Glomerular visceral epithelial cell (primary cell): ENCODE data around the gene COLQ.
"Not testable (repeated sequence)": the region's sequence is repeated elsewhere in the genome, so short reads cannot be mapped to it uniquely, and the experiment has no call there.

Source experiments
- DNase-seq: peaks from one replicate; pipeline ENCODE4 v3.0.0-alpha.2; 2016; ENCODE audit errors: extremely low spot score

Gene COLQ

DNA sequence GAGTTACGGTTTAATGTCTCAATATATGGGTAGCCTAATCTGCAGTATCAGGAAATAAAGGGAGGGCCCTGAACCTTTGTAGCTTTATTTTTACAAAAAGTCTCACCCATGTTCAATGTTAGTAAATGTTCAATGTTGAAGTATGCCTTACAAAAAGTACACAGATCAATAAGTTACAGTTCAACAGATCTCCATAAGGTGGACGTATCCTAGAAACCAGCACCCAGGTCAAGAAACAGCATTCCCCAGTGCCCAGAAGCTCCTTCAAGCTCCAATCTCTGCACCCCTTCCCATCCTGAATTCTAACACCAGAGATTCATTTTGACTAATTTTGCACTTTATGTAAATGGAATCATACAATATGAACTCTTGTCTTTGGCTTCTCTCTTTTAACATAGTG, 31.3 kb downstream of the COLQ start:
- no peak for DNase-seq

DNA sequence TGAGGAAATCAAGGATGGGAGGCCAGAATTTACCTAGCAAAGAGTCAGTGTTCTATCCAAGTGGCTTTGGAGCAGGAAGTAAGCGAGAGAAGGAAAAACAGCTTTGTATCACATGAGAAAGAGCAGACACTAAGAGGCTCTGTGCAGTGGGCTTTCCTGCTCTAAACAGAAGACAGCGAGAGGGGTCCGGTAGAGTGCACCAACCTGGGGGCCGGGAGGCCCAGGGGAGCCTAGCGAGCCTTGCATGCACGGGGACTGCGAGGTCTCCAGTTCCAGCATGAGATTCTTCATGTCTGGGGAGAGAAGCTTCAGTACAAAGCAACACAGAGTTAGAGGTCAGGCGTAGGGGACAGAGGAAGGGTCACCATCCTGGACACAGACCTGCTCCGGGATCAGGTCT, 33.5 kb downstream of the COLQ start:
- no peak for DNase-seq

DNA sequence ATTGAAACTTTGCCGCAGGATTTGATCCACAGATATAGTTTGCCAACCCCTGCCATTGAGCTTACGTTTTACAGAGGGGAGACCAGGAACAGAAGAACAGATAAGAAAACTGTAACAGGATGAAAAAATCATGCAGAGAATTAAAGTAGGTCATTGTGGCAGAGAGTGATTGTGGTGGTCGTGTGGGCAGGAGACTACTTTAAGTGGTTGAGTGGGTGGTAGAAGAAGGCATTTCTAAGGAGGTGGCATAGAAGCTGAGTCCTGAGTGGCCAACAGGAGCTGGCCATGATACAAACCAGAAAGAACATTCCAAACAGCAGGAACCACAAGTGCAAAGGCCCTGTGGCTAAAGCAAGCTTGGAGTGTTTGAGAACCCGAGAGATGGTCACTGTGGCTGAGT, 34.5 kb downstream of the COLQ start:
- no peak for DNase-seq

DNA sequence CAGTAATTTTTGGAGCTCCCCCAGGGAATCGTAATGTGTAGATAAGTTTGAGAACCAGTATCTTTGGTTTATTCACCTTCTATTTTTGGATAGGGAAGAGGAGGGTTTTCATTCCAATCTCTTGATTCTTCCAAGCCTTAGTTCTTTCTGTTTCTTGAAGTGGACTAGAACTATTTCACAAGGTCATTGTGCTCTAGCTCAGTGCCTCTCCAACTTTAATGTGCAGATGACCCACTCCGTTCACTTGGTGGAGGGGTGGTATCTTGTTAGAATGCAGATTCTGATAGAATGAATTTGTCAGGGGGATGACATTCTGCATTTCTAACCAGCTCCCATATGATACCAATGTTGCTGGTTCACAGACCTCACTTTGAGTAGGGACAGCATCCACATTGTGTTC, 35.5 kb downstream of the COLQ start:
- DNase-seq: no peak

DNA sequence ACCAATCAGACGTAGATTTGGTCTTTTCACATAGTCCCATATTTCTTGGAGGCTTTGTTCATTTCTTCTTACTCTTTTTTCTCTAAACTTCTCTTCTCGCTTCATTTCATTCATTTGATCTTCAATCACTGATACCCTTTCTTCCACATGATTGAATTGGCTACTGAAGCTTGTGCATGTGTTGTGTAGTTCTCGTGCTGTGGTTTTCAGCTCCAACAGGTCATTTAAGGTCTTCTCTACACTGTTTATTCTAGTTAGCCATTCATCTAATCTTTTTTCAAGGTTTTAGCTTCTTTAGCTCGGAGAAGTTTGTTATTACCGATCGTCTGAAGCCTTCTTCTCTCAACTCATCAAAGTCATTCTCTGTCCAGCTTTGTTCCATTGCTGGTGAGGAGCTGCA, 37.0 kb downstream of the COLQ start:
- not testable (repeated sequence) for DNase-seq

DNA sequence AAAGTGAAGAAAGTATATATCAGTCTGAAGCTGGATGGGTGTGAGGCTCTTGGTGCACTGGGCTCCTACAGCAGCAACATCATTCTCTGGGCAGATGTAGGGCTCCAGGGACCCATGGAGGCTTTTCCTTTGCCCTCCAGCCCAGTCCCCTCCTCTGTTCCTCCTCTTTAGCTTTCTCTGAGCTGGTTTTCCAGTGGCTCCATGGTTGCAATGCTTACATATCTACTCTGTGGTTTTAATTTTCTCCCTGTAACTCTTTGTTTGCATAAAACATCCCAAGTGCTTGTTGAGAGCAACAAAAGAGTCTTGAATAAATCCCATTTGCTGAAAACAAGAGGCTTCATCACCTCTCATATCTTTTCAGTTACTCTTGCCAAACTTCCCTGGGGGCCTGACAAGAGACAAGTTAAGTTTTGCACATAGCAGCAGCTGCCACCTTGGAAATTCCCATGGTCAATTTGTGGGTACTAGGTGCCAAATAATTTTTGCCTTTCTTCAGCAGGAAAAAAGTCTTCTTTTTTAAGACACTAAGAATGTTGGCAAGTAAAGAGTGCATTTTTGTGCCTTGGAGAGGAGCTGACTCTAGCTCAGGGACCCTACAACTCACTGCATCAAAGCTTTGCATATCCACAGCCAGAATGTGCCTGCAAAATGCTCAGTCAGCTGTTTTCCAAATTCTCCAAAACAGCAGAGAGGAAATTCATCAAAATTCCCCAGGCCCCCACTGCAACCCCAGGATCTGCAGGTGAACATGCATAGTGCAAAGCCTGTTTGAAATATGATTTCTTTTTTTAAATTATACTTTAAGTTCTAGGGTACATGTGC, 41.9 kb downstream of the COLQ start:
- no peak for DNase-seq

DNA sequence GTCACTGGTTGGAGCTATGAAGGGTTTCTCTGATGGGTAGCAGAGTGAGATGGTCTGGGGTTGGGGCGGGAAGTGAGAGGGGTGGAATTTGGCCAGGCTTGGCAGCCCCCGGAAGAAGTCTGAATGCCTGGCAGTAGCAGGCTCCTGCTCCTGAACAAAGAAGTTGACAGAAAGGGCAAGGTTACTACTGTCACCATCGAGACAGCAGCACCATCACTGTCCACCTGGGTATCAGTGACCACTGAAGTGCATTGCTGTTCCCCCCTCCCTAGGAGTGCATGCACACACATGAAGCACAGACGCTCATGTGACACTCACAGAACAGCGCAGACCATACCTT, 42.9 kb downstream of the COLQ start:
- no peak for DNase-seq

DNA sequence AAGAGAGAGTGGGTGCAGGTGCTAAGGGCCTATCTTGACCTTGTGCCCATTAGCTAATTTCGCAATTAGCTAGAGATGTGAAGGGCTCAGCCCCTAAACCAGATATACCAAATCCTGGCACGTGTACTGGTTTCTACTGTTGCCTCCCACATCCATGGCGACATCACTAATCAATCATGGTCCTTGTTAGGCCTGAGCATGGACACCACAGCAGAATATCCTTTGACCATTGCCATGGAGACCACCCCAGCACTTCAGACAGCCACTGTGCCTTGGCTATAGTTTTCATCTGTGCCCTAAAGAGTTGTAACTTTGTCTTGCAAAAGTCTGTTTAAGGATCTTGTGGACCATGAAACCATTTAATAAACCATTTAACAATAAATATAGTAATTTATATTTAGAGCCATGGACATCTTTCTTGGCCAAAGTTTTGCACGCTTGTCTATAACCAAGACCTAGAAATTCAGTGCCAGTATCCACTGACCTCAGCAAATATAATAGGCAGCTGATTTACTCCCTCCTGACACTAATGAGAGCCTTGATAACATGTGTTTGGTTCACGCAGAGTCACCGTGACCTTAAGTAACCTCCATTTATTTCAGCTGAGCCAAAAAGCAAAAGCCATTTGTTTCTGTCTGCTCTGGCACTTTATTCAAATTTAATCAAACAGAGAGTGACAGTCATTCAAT, 43.4 kb downstream of the COLQ start:
- no peak for DNase-seq

DNA sequence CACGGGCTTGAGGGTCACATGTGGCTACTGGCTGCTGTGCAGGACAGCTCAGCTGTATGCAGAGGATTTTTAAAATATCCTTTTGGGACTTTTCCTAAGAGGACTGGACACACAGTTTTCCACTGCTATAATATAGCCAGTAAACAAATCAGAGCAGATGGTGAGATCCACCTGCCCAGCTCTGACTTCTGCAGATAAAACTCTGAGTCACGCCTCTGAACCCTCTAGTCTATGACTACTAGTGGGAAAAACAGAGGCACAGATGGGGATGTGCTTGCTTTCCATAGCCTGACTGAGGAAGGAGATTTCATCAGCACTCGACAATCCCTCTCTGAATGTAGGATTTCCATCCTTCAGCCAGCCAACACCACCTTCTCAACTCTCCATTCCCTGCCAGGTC, 45.1 kb downstream of the COLQ start:
- no peak for DNase-seq

DNA sequence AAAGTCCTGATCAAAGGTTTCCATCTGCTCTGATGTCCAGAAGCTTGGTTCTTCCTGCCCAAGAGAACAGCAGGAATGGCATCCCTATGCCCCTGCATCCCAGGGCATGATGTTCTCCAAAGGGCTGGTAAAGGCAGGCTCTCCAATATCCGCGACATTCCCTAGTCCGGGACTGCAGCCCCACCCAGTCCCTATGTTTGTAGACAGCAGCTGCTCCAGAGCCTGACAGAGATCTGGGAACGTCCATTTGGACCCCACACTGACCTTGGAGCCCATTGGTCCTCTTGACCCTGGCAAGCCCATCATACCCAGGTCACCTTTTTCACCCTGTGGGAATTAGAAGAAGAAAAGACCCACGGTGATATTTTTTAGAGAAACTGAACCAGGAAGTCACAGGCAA, 46.3 kb downstream of the COLQ start:
- no peak for DNase-seq

DNA sequence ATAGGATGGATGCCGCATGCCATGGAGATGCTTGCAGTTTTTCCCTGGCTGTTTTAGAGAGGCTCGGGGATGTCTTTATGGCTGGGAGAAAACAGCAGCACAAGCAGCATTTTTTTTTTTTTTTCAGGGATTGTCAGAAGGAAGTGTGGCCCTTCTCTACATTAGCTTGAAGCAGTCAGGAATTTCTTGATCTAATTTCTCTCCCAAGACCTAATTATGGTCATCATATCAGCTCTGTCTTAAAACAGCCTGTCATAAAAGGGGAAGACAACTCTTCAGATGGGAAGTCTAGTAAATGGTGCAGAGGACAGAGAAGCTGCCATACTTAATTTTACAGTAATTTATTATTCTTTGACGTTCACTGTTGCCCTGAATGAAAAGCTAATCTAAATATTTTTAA, 49.6 kb downstream of the COLQ start:
- no peak for DNase-seq

DNA sequence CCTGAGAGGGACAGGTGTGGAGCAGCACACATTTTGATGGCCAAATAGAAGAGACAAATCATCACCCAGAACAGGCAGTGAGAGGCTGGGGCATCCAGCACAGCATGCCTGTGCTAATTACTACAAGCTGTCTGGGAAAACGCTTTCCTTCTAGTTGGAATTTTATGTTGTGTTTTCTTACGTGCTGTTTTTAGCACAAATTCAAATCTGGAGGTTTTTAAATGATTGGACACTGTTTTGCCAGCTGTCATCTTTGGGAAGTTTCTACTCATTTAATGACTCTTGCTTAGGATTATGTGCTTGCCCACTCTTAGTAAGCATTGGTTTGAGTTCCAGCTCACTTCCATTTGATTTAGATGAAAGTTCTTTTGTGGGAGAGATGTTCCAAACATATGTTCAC, 50.7 kb downstream of the COLQ start:
- DNase-seq: no peak

DNA sequence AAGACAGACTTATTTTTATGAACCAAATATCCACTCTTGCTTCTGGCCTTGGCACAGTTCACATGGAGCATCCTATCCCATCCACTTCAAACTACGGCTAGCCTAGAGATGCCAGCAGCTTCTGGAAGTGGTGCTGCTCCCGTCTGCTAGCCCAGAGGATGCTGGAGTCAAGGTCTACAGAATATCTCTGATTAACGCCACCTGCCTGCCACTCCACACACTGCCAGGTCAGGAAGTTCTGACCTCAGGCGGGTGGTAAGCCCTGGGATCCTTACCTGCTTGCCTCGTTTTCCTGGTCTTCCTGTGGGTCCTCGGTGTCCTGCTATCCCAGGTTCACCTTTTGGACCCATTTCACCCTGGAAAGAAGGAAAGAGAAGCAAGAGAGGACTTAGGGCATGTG, 51.2 kb downstream of the COLQ start:
- no peak for DNase-seq

DNA sequence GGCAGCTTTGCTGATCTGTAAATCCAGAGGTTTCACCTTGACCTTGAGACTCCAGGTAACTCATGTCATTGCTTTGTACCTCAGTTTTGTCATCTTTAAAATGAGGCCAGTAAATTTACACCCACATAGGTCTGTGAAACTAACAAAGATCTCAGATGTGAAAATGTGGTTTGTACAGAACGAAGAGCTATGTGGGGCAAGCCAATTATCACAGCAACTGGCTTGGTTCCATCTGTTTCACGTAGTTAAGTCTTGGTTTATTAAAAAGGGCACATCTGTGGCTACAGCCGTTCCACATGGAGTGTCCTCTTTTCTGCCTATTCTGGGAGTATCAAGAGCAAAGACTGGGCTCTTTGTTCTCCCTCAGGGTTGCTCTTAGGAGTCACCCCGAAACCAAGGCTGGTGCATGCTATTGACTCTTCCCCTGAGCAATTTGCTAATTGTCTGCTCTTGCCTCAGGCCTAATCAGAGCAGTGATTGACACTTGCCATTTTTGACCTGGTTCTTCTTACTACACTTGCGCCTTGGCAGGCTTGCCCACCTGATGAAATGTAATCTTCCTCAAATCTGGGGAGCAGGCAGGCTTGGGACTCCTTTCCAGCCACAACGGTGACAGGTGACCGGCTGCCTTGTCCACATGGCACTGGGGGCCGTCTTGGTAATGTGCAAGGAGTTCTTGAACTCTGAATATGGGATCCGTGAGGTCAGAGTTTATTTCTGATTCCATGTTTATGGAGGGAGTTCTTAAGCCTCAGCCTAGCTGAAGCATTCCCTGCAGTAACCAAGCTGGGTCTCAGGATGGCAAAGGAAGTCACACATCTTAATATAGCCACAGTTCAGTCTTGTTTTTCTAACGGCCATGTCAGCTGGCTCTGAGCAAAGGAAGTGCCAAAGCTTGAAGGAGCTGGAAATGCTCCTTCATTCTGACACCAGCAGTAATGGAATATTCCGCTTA, 54.0 kb downstream of the COLQ start:
- no peak for DNase-seq

DNA sequence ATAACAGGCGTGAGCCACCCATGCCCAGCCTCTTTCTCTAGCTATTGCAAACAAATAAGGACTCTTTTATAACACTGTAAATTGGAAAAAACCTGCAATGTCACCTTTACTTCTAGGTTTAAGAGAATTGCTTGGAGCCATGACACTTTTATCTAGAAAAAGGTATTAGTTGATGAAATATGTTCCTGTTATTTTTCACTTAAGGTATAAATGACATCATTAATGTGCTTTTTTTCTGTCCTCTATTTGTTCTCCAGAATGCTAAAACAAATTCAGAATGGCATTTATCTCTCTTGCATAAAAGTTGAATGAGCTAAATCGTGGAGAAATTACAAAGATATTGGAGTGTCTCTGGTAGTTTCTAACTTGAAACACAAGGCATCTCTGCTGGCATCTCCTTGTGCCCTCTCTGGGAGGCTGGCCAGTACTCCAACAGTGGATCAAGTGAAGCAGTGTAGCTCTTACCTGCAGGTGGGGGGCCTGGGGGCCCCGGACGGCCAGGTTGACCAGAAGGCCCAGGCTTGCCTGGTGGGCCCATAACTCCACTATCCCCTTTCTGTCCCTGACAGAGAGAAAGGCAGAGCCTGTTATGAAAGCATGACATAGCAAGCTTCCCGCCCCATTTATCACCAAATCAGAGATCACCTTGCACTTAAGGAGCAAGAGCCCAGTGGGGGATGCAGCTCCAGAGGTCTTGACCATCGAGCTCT, 55.5 kb downstream of the COLQ start:
- DNase-seq: no peak

DNA sequence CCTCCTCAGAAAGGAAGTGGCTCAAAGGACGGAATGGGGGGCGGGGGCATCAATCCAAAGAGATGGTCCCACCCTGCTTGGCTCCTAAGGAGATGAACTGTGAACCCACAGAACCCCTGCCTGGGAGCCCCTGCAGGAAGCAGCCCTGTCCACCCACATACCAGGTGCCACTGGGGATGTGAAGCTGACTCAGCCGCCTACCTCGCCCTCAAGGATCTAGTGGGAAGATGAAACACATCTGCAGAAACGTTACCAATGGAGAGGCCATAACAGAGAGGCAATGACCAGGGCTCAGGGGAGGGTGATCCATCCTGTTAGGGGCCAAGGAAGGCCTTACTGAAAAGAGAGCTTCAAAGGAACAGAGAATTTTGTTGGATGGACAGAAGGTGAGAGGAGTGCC, 59.1 kb downstream of the COLQ start:
- no peak for DNase-seq

DNA sequence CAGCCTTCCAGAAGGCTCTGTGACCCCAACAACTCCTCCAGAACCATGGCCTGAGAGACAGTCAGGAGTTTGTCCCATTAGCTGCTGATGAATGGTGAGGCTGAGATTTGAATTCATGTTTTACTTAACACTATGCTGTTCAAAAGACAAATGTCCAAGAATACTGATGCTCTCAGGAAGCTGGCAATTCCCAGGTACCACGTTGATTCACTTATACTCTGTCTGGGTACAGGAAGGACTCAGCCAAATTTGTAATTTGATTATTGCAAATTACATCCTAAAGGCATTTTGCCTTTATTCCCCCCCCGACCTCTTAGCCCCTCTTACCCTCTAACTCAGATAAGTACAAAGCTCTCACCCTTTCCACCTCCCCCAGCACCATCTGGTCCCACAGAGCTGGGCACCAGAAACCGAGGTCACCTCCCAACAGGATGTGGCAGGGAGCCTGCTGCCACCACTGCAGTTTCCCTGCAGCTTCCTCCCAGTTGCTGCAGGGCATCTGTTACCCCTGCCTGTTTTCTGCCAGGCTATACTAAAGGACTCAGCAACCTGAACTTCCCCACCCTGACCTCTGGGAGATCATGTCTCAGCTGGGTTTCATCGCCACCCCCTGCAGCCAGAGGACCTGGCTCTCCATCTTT, 60.5 kb downstream of the COLQ start:
- no peak for DNase-seq

DNA sequence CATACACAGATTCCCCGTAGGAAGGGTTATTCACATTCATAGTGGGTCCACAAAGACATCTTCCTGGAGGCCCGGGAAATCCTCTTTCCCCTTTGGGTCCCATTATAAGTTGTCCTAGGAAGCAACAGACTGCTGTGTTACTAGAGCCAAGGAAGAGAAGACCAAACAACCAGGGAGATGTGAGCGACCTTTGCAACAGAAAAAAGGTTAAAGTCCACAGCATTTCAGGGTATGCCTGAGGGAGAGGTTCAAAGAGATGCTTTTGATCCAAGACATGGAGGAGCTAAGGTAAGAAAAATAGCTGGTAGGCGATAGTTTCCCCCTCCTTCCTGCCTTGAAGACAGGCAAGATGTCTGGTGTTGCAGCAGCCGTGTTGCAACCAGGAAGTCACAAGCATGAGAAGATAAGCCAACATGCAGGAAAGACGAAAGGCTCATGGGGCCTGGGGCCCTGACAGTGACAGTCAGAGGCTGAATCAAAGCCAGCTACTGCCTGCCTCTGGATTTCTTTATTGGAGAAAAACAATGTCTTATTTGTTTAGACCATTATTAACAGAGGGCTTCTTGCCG, 63.2 kb downstream of the COLQ start:
- no peak for DNase-seq

DNA sequence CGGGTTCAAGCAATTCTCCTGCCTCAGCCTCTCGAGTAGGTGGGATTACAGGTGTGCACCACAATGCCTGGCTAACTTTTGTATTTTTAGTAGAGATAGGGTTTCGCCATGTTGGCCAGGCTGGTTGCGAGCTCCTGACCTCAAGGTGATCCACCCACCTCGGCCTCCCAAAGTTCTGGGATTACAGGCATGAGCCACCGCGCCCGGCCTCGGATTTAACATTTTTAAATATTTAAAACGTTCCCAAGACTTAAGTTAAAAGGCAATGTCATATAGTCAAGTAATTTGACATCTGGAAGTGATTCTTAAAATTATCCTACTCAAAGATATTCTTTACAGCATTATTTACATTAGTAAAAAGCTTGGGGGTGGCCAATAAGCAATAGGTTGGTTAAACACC, 64.6 kb downstream of the COLQ start:
- not testable (repeated sequence) for DNase-seq

DNA sequence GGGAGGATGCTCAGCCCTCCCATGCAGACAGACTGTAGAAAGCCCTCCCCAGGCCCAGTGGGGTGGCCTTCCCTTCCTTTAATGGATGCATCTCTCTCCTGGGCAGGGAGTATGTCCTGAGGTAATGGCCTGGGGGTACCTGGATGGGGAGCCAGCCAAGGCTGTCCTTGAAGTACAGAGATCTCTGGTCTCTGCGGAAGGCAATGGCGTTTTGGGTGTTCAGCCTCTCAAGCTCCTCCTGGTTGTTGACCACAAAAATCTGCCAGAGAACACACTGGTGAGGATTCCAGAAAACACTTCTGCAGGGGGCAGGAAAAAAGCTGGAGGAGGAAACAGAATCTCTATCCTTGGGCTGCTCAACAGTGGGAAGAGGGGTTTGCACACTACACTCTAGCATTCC, 65.2 kb downstream of the COLQ start:
- DNase-seq: no peak

DNA sequence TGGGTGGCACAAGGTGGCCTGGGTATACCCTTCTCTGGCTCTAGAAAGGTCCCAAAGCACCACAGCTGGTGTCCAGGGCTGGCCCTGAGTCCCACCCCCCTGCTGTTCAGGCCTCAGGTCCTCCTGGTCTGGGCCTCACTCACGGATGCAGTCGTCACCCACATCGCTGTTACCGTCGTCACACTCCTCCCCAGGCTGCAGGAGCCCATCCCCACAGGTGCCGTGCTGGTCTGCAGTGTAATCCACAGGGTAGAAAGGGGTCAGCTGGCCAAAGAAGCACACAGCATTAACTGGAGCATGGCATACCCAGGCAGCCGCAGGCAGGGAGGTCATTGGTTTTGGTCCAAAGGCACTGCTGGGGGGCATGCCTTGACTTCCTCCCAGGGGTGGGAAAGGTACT, 65.8 kb downstream of the COLQ start:
- DNase-seq: no peak
